ENCODE data around the gene DDI2.
"Not testable (repeated sequence)": the region's sequence is repeated elsewhere in the genome, so short reads cannot be mapped to it uniquely, and the experiment has no call there.

DDI2 gene

GRCh38 chr1:15627343-15627988 is 10.2 kb downstream of the DDI2 start:
- no peaks in the 10 kb centered on the region for H3K4me1 ChIP-seq (ENCODE audit: control insufficient read depth, insufficient read depth, low read length)
- peaks cover 8% of the 10 kb centered on the region for H3K36me3 ChIP-seq (ENCODE audit: control insufficient read depth, insufficient read depth, low read length)
- H3K9ac ChIP-seq (ENCODE audit: low read length) = no peak overlapping the region
- H3K27me3 ChIP-seq (ENCODE audit: control insufficient read depth, insufficient read depth, low read length) = no peaks in the 10 kb centered on the region
- no peak overlapping the region for H3K27ac ChIP-seq (ENCODE audit: low read depth, low read length)
- no peak overlapping the region for H3K4me3 ChIP-seq (ENCODE audit: low read length)

GRCh38 chr1:15628003-15628402 is 10.7 kb downstream of the DDI2 start:
- no peaks in the 10 kb centered on the region for H3K4me1 ChIP-seq (ENCODE audit: control insufficient read depth, insufficient read depth, low read length)
- H3K27me3 ChIP-seq (ENCODE audit: control insufficient read depth, insufficient read depth, low read length) = no peaks in the 10 kb centered on the region
- H3K27ac ChIP-seq (ENCODE audit: low read depth, low read length) = no peak overlapping the region
- peaks cover 8% of the 10 kb centered on the region for H3K36me3 ChIP-seq (ENCODE audit: control insufficient read depth, insufficient read depth, low read length)
- no peak overlapping the region for H3K9ac ChIP-seq (ENCODE audit: low read length)
- no peak overlapping the region for H3K4me3 ChIP-seq (ENCODE audit: low read length)

- Histone ChIP-seq H3K9ac (ENCODE audit: low read length) (no peak overlapping the region), H3K4me3 (ENCODE audit: low read length) (no peak overlapping the region), H3K27me3 (ENCODE audit: control insufficient read depth, insufficient read depth, low read length) (no peaks in the 10 kb centered on the region), H3K4me1 (ENCODE audit: control insufficient read depth, insufficient read depth, low read length) (no peaks in the 10 kb centered on the region), H3K27ac (ENCODE audit: low read depth, low read length) (no peak overlapping the region), H3K36me3 (ENCODE audit: control insufficient read depth, insufficient read depth, low read length) (peaks cover 16% of the 10 kb centered on the region)
These were observed 16.6 kb downstream of the DDI2 start for GRCh38 chr1:15633756-15634420.

- Histone ChIP-seq H3K36me3 (ENCODE audit: control insufficient read depth, insufficient read depth, low read length) (peaks cover 19% of the 10 kb centered on the region), H3K27ac (ENCODE audit: low read depth, low read length) (no peak overlapping the region), H3K4me3 (ENCODE audit: low read length) (no peak overlapping the region), H3K4me1 (ENCODE audit: control insufficient read depth, insufficient read depth, low read length) (no peaks in the 10 kb centered on the region), H3K9ac (ENCODE audit: low read length) (no peak overlapping the region), H3K27me3 (ENCODE audit: control insufficient read depth, insufficient read depth, low read length) (no peaks in the 10 kb centered on the region)
These were observed 19.2 kb downstream of the DDI2 start for GRCh38 chr1:15636436-15636835.

GRCh38 chr1:15637826-15638225 is 20.6 kb downstream of the DDI2 start:
- Histone ChIP-seq H3K36me3 (ENCODE audit: control insufficient read depth, insufficient read depth, low read length) (peaks cover 19% of the 10 kb centered on the region), H3K27me3 (ENCODE audit: control insufficient read depth, insufficient read depth, low read length) (no peaks in the 10 kb centered on the region), H3K4me3 (ENCODE audit: low read length) (no peak overlapping the region), H3K9ac (ENCODE audit: low read length) (no peak overlapping the region), H3K4me1 (ENCODE audit: control insufficient read depth, insufficient read depth, low read length) (no peaks in the 10 kb centered on the region), H3K27ac (ENCODE audit: low read depth, low read length) (no peak overlapping the region)

- no peaks in the 10 kb centered on the region for H3K4me1 ChIP-seq (ENCODE audit: control insufficient read depth, insufficient read depth, low read length)
- no peak overlapping the region for H3K9ac ChIP-seq (ENCODE audit: low read length)
- H3K36me3 ChIP-seq (ENCODE audit: control insufficient read depth, insufficient read depth, low read length) = peaks cover 23% of the 10 kb centered on the region
- H3K4me3 ChIP-seq (ENCODE audit: low read length) = no peak overlapping the region
- no peaks in the 10 kb centered on the region for H3K27me3 ChIP-seq (ENCODE audit: control insufficient read depth, insufficient read depth, low read length)
- H3K27ac ChIP-seq (ENCODE audit: low read depth, low read length) = no peak overlapping the region
These were observed 22.0 kb downstream of the DDI2 start for GRCh38 chr1:15639262-15639661.

GRCh38 chr1:15639931-15640330 is 22.7 kb downstream of the DDI2 start:
- H3K36me3 ChIP-seq (ENCODE audit: control insufficient read depth, insufficient read depth, low read length) = peaks cover 19% of the 10 kb centered on the region
- no peak overlapping the region for H3K9ac ChIP-seq (ENCODE audit: low read length)
- H3K4me3 ChIP-seq (ENCODE audit: low read length) = no peak overlapping the region
- H3K27me3 ChIP-seq (ENCODE audit: control insufficient read depth, insufficient read depth, low read length) = no peaks in the 10 kb centered on the region
- no peak overlapping the region for H3K27ac ChIP-seq (ENCODE audit: low read depth, low read length)
- H3K4me1 ChIP-seq (ENCODE audit: control insufficient read depth, insufficient read depth, low read length) = no peaks in the 10 kb centered on the region

- no peak overlapping the region for H3K27ac ChIP-seq (ENCODE audit: low read depth, low read length)
- no peak overlapping the region for H3K4me3 ChIP-seq (ENCODE audit: low read length)
- no peak overlapping the region for H3K9ac ChIP-seq (ENCODE audit: low read length)
- H3K27me3 ChIP-seq (ENCODE audit: control insufficient read depth, insufficient read depth, low read length) = no peaks in the 10 kb centered on the region
- H3K4me1 ChIP-seq (ENCODE audit: control insufficient read depth, insufficient read depth, low read length) = no peaks in the 10 kb centered on the region
- peaks cover 18% of the 10 kb centered on the region for H3K36me3 ChIP-seq (ENCODE audit: control insufficient read depth, insufficient read depth, low read length)
These were observed 23.4 kb downstream of the DDI2 start for GRCh38 chr1:15640667-15641066.

GRCh38 chr1:15649937-15650336 is 32.7 kb downstream of the DDI2 start:
- H3K27me3 ChIP-seq (ENCODE audit: control insufficient read depth, insufficient read depth, low read length) = no peaks in the 10 kb centered on the region
- H3K9ac ChIP-seq (ENCODE audit: low read length) = no peak overlapping the region
- no peak overlapping the region for H3K4me3 ChIP-seq (ENCODE audit: low read length)
- H3K36me3 ChIP-seq (ENCODE audit: control insufficient read depth, insufficient read depth, low read length) = peaks cover 5% of the 10 kb centered on the region
- no peaks in the 10 kb centered on the region for H3K4me1 ChIP-seq (ENCODE audit: control insufficient read depth, insufficient read depth, low read length)
- no peak overlapping the region for H3K27ac ChIP-seq (ENCODE audit: low read depth, low read length)

- Histone ChIP-seq H3K4me3 (ENCODE audit: low read length) (no peak overlapping the region), H3K4me1 (ENCODE audit: control insufficient read depth, insufficient read depth, low read length) (no peaks in the 10 kb centered on the region), H3K27ac (ENCODE audit: low read depth, low read length) (no peak overlapping the region), H3K9ac (ENCODE audit: low read length) (no peak overlapping the region), H3K36me3 (ENCODE audit: control insufficient read depth, insufficient read depth, low read length) (peaks cover 5% of the 10 kb centered on the region), H3K27me3 (ENCODE audit: control insufficient read depth, insufficient read depth, low read length) (no peaks in the 10 kb centered on the region)
These were observed 33.2 kb downstream of the DDI2 start for GRCh38 chr1:15650433-15650832.

- H3K9ac ChIP-seq (ENCODE audit: low read length); H3K4me1 ChIP-seq (ENCODE audit: control insufficient read depth, insufficient read depth, low read length); H3K4me3 ChIP-seq (ENCODE audit: low read length); H3K27me3 ChIP-seq (ENCODE audit: control insufficient read depth, insufficient read depth, low read length); H3K27ac ChIP-seq (ENCODE audit: low read depth, low read length); H3K36me3 ChIP-seq (ENCODE audit: control insufficient read depth, insufficient read depth, low read length): not testable (repeated sequence)
These were observed 34.9 kb downstream of the DDI2 start for GRCh38 chr1:15652130-15652529.

- Histone ChIP-seq H3K27me3 (ENCODE audit: control insufficient read depth, insufficient read depth, low read length) (no peaks in the 10 kb centered on the region), H3K9ac (ENCODE audit: low read length) (no peak overlapping the region), H3K27ac (ENCODE audit: low read depth, low read length) (no peak overlapping the region), H3K4me1 (ENCODE audit: control insufficient read depth, insufficient read depth, low read length) (no peaks in the 10 kb centered on the region), H3K36me3 (ENCODE audit: control insufficient read depth, insufficient read depth, low read length) (peaks cover 5% of the 10 kb centered on the region), H3K4me3 (ENCODE audit: low read length) (no peak overlapping the region)
These were observed 36.9 kb downstream of the DDI2 start for GRCh38 chr1:15654091-15654690.

- no peak overlapping the region for H3K4me3 ChIP-seq (ENCODE audit: low read length)
- H3K4me1 ChIP-seq (ENCODE audit: control insufficient read depth, insufficient read depth, low read length) = no peaks in the 10 kb centered on the region
- H3K27ac ChIP-seq (ENCODE audit: low read depth, low read length) = no peak overlapping the region
- no peak overlapping the region for H3K9ac ChIP-seq (ENCODE audit: low read length)
- no peaks in the 10 kb centered on the region for H3K27me3 ChIP-seq (ENCODE audit: control insufficient read depth, insufficient read depth, low read length)
- H3K36me3 ChIP-seq (ENCODE audit: control insufficient read depth, insufficient read depth, low read length) = peaks cover 14% of the 10 kb centered on the region
These were observed 39.2 kb downstream of the DDI2 start for GRCh38 chr1:15656464-15656863.

Measured in rectal smooth muscle tissue (tissue), 1 donor.